Measurements from ENCODE around the gene ARID1B.

DNA sequence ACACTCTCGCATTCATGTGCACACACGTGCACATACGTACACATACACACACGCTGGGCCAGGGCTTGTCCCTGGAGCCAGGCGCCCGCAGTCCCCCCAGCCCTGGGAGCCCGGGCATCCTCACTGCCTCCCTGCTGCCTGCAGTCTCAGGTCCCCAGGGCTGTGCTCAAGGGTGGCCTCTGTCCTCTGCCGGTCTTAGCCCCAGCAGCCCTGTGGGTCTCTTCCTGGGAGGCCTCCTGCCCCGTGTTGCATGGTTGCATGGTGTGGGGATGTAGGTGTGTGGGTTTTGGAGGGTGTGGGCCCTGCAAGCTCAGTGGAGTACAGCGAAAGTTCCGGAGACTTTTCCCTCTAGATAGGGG is 444.6 kb downstream of the ARID1B start:
- TF ChIP-seq EZH2 (IDR thresholded peaks at IDR 0.05; ENCODE audit: insufficient read depth, low read length) (no peak), CTCF (IDR thresholded peaks at IDR 0.05; ENCODE audit: insufficient read depth, low read depth, low read length) (no peak)

Data from astrocyte (in vitro differentiated cells and primary cell).